HCT116 (cell line): ENCODE results near the gene MAGI3. TPM values are rescaled to one million over a fixed set of nuclear protein-coding genes. Genes with fewer than 3 reads are reported as not detected.

ENCODE experiments used
- ATAC-seq: fragments of 200-7000 bp; cut with Tn5 transposase; 2 replicates; pipeline ENCODE4 v1.9.1; 2020; ENCODE audit warnings: mild to moderate bottlenecking, moderate library complexity
- BruUV-seq: library from RNA; stranded (reverse); fragments of 400-500 nt; replicated peaks from 2 replicates; lab custom pipeline; 2021; lab: Mats Ljungman, UMichigan
- CTCF ChIA-PET: fragments of 300-600 bp; sonication (Branson Sonifier 250); formaldehyde crosslinking; loops from one replicate; lab custom pipeline; 2021; ENCODE audit warnings: antibody characterized with exemption; lab: Charles Lee
- POLR2A ChIA-PET: fragments of 300-600, 350-600 bp; sonication (Branson Sonifier 250); formaldehyde crosslinking; loops from one replicate; lab custom pipeline; 2021; ENCODE audit warnings: antibody characterized with exemption; lab: Charles Lee
- RAD21 ChIA-PET, 2 experiments: fragments of 300-600 bp; sonication (Branson Sonifier 250); formaldehyde crosslinking; loops; one replicate each; lab custom pipeline; 2023; ENCODE audit warnings: low total read pairs in 2 of 2; ENCODE audit not compliant: uncharacterized antibody in 2 of 2, unreplicated experiment in 2 of 2, low non-redundant PET in 1 of 2; lab: Charles Lee
- DNase-seq: peaks from one replicate; pipeline ENCODE4 v3.0.0-alpha.2; 2010; ENCODE audit warnings: low read depth, low spot score
- H2AFZ ChIP-seq: fragments of 200-600 bp; shearing (Covaris generic), sonication (generic); 2 replicates; pipeline ENCODE4 v1.6.1; 2017; ENCODE audit warnings: low read depth, mixed run types, mixed read lengths, antibody characterized with exemption, low read length; ENCODE audit not compliant: poor library complexity, severe bottlenecking
- H3K27ac ChIP-seq: 2 replicates; pipeline ENCODE4 v1.5.1; 2012; ENCODE audit warnings: low read depth, low read length
- H3K27me3 ChIP-seq: fragments of 200-600 bp; sonication (generic); 2 replicates; pipeline ENCODE4 v1.6.1; 2016; ENCODE audit warnings: mixed run types, low read length, mixed read lengths; ENCODE audit not compliant: insufficient read depth
- H3K36me3 ChIP-seq, 2 experiments: fragments of 200-500 bp in 1 of 2; fragments of 200-600 bp in 1 of 2; sonication (Bioruptor generic) in 1 of 2; sonication (generic) in 1 of 2; 2 replicates each; pipeline versions ENCODE4 v1.5.1 to v1.6.1; 2014 to 2016; ENCODE audit warnings: low read length in 2 of 2, inconsistent platforms in 1 of 2, mixed read lengths in 1 of 2, mixed run types in 1 of 2; ENCODE audit not compliant: insufficient read depth in 2 of 2, control insufficient read depth in 1 of 2
- H3K4me1 ChIP-seq, 2 experiments: fragments of 200-600 bp in 1 of 2; sonication (generic) in 1 of 2; 2 replicates each; pipeline versions ENCODE4 v1.5.1 to v1.6.1; 2012 to 2017; ENCODE audit warnings: low read length in 2 of 2, inconsistent platforms in 1 of 2, mild to moderate bottlenecking in 1 of 2, mixed read lengths in 1 of 2, mixed run types in 1 of 2, moderate library complexity in 1 of 2; ENCODE audit not compliant: insufficient read depth in 2 of 2, control insufficient read depth in 1 of 2
- H3K4me2 ChIP-seq: fragments of 200-600 bp; sonication (generic); 2 replicates; pipeline ENCODE4 v1.6.1; 2017; ENCODE audit warnings: mixed run types, low read length, mixed read lengths
- H3K4me3 ChIP-seq, 2 experiments: fragments of 200-600 bp in 1 of 2; sonication (generic) in 1 of 2; replicated peaks in 1 of 2; 2 replicates each; pipeline ENCODE4 v1.5.1; 2011 to 2016; ENCODE audit warnings: low read length in 2 of 2, control low read depth in 1 of 2, low read depth in 1 of 2, mild to moderate bottlenecking in 1 of 2, mixed read lengths in 1 of 2, mixed run types in 1 of 2
- H3K79me2 ChIP-seq: fragments of 200-600 bp; sonication (generic); 2 replicates; pipeline ENCODE4 v1.6.1; 2017; ENCODE audit warnings: mild to moderate bottlenecking, mixed run types, low read length, moderate library complexity, mixed read lengths; ENCODE audit not compliant: insufficient read depth
- H3K9ac ChIP-seq: fragments of 200-600 bp; sonication (generic); 2 replicates; pipeline ENCODE4 v1.6.1; 2016; ENCODE audit warnings: low read length, mixed read lengths
- H3K9me2 ChIP-seq: fragments of 200-600 bp; sonication (generic), shearing (Covaris generic); 2 replicates; pipeline ENCODE4 v1.6.1; 2017; ENCODE audit warnings: mixed run types, mild to moderate bottlenecking, moderate library complexity; ENCODE audit not compliant: insufficient read depth
- H3K9me3 ChIP-seq, 2 experiments: fragments of 200-500 bp in 1 of 2; fragments of 200-600 bp in 1 of 2; sonication (Bioruptor generic) in 1 of 2; sonication (generic) in 1 of 2; 2 replicates each; pipeline ENCODE4 v1.6.1; 2014 to 2017; ENCODE audit warnings: low read length in 2 of 2, mixed read lengths in 2 of 2, inconsistent platforms in 1 of 2, low read depth in 1 of 2, mild to moderate bottlenecking in 1 of 2, mixed run types in 1 of 2, moderate library complexity in 1 of 2; ENCODE audit not compliant: control insufficient read depth in 1 of 2, insufficient read depth in 1 of 2
- H4K20me1 ChIP-seq: fragments of 200-600 bp; sonication (generic), shearing (Covaris generic); 2 replicates; pipeline ENCODE4 v1.6.1; 2017; ENCODE audit warnings: mixed run types, mild to moderate bottlenecking, moderate library complexity; ENCODE audit not compliant: insufficient read depth
- CBX3 ChIP-seq: IDR thresholded peaks from 2 replicates; pipeline ENCODE4 v1.6.1; 2012; ENCODE audit warnings: low read depth
- CEBPB ChIP-seq: IDR thresholded peaks from 2 replicates; pipeline ENCODE4 v1.6.1; 2012; ENCODE audit warnings: low read depth
- EGR1 ChIP-seq: IDR thresholded peaks from 2 replicates; pipeline ENCODE4 v1.6.1; 2012; ENCODE audit warnings: low read depth
- JUND ChIP-seq: IDR thresholded peaks from 2 replicates; pipeline ENCODE4 v1.6.1; 2012
- TCF7L2 ChIP-seq: IDR thresholded peaks from 2 replicates; pipeline ENCODE4 v1.7.0; 2011; ENCODE audit warnings: borderline replicate concordance, inconsistent platforms; ENCODE audit not compliant: insufficient read depth, insufficient read length; ENCODE audit errors: extremely low read depth
- YY1 ChIP-seq: IDR thresholded peaks from 2 replicates; pipeline ENCODE4 v1.6.1; 2011; ENCODE audit warnings: low read length, low read depth, moderate library complexity, mild to moderate bottlenecking; ENCODE audit not compliant: insufficient replicate concordance; ENCODE audit errors: extremely low read depth
- ZBTB33 ChIP-seq: IDR thresholded peaks from 2 replicates; pipeline ENCODE4 v1.6.1; 2011; ENCODE audit warnings: mild to moderate bottlenecking, low read length, moderate library complexity; ENCODE audit not compliant: insufficient replicate concordance; ENCODE audit errors: extremely low read depth
- ZFX ChIP-seq: fragments of 450-650 bp; IDR thresholded peaks from 2 replicates; pipeline ENCODE4 v1.6.1; 2017
- ZNF274 ChIP-seq: fragments of 200-500 bp; sonication (Bioruptor generic); IDR thresholded peaks from 2 replicates; pipeline ENCODE4 v1.6.1; 2014; ENCODE audit warnings: mild to moderate bottlenecking, low read depth, low read length, inconsistent platforms
- intact Hi-C: fragments of 100-400 bp; cut with micrococcal nuclease; formaldehyde crosslinking; loops from 2 replicates; pipeline ENCODE4 v1.10.0; 2022
- total RNA-seq: library from RNA; stranded (reverse); gene quantifications from one replicate; pipeline ENCODE4 v1.2.1, GENCODE V29; 2021; ENCODE audit not compliant: unreplicated experiment
- TF ChIP-seq, protein P1 (sequence below): IDR thresholded peaks from 2 replicates; pipeline ENCODE4 v1.6.1; 2012

Gene MAGI3
- total RNA-seq, 1 experiment from 2014 or later = 11.8 TPM

- RAD21 ChIA-PET = no interaction called here
- DNase-seq = no peak
These were observed 166.9 kb downstream of the MAGI3 start for GRCh38 chr1:113557187-113557586.

More at GRCh38 chr1:113557187-113557586, 166.9 kb downstream of the MAGI3 start:
- H3K36me3 ChIP-seq = no peaks in the 10 kb centered on the region
- no TSS peak for BruUV-seq
- no peak overlapping the region for H3K4me3 ChIP-seq
- no peaks in the 10 kb centered on the region for H3K9me2 ChIP-seq
- H3K9me3 ChIP-seq = no peaks in the 10 kb centered on the region
- H3K27ac ChIP-seq = no peak overlapping the region
- no peaks in the 10 kb centered on the region for H3K27me3 ChIP-seq
- H3K4me2 ChIP-seq = no peak overlapping the region
- ChIA-PET CTCF (no interaction called here), POLR2A (no interaction called here)
- no peaks in the 10 kb centered on the region for H4K20me1 ChIP-seq
- H2AFZ ChIP-seq = no peak overlapping the region
- TF ChIP-seq CEBPB (no peak), TCF7L2 (no peak), ZNF274 (no peak), CBX3 (no peak), ZBTB33 (no peak), JUND (no peak), YY1 (no peak), ZFX (no peak), EGR1 (no peak)
- TF ChIP-seq, protein P1, sequence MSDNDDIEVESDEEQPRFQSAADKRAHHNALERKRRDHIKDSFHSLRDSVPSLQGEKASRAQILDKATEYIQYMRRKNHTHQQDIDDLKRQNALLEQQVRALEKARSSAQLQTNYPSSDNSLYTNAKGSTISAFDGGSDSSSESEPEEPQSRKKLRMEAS = no peak
- no peak overlapping the region for H3K9ac ChIP-seq
- intact Hi-C loops = no loop called here
- H3K4me1 ChIP-seq = no peaks in the 10 kb centered on the region
- H3K79me2 ChIP-seq = no peaks in the 10 kb centered on the region
- no peak for ATAC-seq
